Transverse colon (tissue), 4 donors: Measurements from ENCODE around the gene LUC7L2.

Source experiments
- POLR2A ChIP-seq: fragments of 450-650 bp; IDR thresholded peaks from one replicate; pipeline ENCODE4 v1.6.1; 2016; ENCODE audit warnings: antibody characterized with exemption, mild to moderate bottlenecking, moderate library complexity
- POLR2AphosphoS5 ChIP-seq, 3 donors: sonication (generic); formaldehyde crosslinking; IDR thresholded peaks; one replicate each; pipeline ENCODE4 v1.6.1; 2016; ENCODE audit warnings: antibody characterized with exemption in 3 of 3
- TF ChIP-seq, protein P1 (sequence below), 5 experiments: fragments of 200-600 bp in 3 of 5; fragments of 450-650 bp in 2 of 5; sonication (generic) in 3 of 5; IDR thresholded peaks; 1 replicate in 2 of 5; 2 replicates in 3 of 5; pipeline ENCODE4 v1.5.1; 2016 to 2017; ENCODE audit warnings: antibody characterized with exemption in 5 of 5, inconsistent platforms in 3 of 5, mild to moderate bottlenecking in 2 of 5, moderate library complexity in 1 of 5

DNA sequence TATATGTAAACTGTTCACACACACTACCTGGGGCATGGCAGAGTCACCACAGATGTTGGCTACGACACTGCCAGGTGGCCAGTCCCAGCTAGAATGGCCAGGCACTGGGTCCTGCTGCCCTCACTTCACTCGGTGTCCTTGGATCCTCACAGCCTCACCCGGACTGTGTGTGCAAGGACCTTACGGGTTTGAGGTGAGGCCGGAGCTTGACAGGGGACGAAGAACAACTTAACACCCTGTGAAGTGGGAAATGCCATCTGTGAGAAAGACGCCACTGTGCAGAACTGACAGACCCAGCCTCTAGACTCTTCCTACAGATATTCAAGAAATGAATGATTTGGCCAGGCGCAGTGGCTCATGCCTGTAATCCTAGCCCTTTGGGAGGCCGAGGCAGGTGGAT, 77.1 kb downstream of the LUC7L2 start:
- TF ChIP-seq POLR2A: no peak
- TF ChIP-seq, protein P1, sequence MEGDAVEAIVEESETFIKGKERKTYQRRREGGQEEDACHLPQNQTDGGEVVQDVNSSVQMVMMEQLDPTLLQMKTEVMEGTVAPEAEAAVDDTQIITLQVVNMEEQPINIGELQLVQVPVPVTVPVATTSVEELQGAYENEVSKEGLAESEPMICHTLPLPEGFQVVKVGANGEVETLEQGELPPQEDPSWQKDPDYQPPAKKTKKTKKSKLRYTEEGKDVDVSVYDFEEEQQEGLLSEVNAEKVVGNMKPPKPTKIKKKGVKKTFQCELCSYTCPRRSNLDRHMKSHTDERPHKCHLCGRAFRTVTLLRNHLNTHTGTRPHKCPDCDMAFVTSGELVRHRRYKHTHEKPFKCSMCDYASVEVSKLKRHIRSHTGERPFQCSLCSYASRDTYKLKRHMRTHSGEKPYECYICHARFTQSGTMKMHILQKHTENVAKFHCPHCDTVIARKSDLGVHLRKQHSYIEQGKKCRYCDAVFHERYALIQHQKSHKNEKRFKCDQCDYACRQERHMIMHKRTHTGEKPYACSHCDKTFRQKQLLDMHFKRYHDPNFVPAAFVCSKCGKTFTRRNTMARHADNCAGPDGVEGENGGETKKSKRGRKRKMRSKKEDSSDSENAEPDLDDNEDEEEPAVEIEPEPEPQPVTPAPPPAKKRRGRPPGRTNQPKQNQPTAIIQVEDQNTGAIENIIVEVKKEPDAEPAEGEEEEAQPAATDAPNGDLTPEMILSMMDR (IDR thresholded peaks at IDR 0.05): no peak
- TF ChIP-seq POLR2AphosphoS5 (IDR thresholded peaks at IDR 0.05): no peak
